ENCODE measurements around the gene SPOCK1. TPM values are rescaled to one million over a fixed set of nuclear protein-coding genes. Genes with fewer than 3 reads are reported as not detected.

SPOCK1 gene
- total and polyA plus RNA-seq, 4 donors, result 0.07 to 0.18 (median 0.17) TPM; not detected in 1

DNA sequence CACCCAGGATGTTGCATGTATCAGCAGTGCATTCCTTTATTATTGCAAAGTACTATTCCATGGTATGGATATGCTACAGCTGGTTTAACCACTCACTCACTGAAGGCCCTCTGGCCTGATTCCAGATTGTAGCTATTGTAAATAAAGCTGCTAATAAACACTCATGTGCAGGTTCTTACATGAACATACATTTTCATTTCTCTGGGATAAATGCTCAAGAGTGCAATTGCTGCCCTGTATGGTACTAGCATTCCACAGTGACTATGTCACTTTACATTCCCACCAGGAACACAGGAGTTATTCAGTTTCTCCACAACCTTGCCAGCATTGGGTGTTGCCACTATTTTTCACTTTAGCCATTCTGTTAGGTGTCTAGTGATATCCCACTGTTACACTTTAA is 267.6 kb downstream of the SPOCK1 start:
- Histone ChIP-seq H3K36me3 (ENCODE audit: control insufficient read depth in 4 of 4, insufficient read depth in 3 of 4, low read depth in 1 of 4, low read length in 3 of 4) (no peaks in the 10 kb centered on the region), H3K4me3 (ENCODE audit: low read depth in 1 of 3, low read length in 3 of 3) (no peak overlapping the region), H3K9ac (ENCODE audit: low read depth in 1 of 2, low read length in 2 of 2) (no peak overlapping the region), H3K4me1 (ENCODE audit: control insufficient read depth in 4 of 4, insufficient read depth in 4 of 4, low read length in 3 of 4) (no peaks in the 10 kb centered on the region), H3K27ac (ENCODE audit: low read depth in 1 of 2, low read length in 2 of 2) (no peak overlapping the region), H3K27me3 (ENCODE audit: control insufficient read depth in 4 of 4, insufficient read depth in 4 of 4, low read length in 3 of 4) (no peaks in the 10 kb centered on the region), H3K9me3 (ENCODE audit: control insufficient read depth in 4 of 4, low read length in 3 of 4) (no peaks in the 10 kb centered on the region)
- TF ChIP-seq HNF4G (IDR thresholded peaks at IDR 0.05) (no peak), FOXA2 (IDR thresholded peaks at IDR 0.05) (no peak), FOXA1 (IDR thresholded peaks at IDR 0.05) (no peak)
- TF ChIP-seq, protein P1, sequence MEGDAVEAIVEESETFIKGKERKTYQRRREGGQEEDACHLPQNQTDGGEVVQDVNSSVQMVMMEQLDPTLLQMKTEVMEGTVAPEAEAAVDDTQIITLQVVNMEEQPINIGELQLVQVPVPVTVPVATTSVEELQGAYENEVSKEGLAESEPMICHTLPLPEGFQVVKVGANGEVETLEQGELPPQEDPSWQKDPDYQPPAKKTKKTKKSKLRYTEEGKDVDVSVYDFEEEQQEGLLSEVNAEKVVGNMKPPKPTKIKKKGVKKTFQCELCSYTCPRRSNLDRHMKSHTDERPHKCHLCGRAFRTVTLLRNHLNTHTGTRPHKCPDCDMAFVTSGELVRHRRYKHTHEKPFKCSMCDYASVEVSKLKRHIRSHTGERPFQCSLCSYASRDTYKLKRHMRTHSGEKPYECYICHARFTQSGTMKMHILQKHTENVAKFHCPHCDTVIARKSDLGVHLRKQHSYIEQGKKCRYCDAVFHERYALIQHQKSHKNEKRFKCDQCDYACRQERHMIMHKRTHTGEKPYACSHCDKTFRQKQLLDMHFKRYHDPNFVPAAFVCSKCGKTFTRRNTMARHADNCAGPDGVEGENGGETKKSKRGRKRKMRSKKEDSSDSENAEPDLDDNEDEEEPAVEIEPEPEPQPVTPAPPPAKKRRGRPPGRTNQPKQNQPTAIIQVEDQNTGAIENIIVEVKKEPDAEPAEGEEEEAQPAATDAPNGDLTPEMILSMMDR (IDR thresholded peaks at IDR 0.05; ENCODE audit: low read depth, low read length, missing input control), result no peak
- DNase-seq (ENCODE audit: low spot score), result no peak

DNA sequence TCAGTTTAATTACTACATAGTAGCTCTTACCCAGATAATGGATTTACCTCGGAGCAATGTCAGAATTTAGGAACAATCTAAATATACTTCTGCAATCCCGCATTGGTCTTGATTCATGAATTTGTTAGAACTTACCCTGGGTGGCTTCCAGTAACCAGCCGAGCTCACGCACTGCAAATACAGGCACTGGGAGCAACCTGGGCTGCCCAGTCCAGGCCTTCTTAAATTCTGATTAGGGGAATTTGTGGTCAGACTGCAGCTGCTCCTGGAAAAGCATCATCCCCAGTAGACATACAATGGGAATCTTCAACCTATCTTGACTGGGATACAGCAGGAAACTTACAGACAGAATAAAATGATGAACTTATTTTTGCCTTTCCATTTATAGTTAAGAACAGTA is 270.3 kb downstream of the SPOCK1 start:
- no peak for TF ChIP-seq FOXA2 (IDR thresholded peaks at IDR 0.05)
- TF ChIP-seq YY1 (IDR thresholded peaks at IDR 0.05), result no peak
- TF ChIP-seq TAF1 (conservative IDR thresholded peaks at IDR 0.05), result no peak
- TF ChIP-seq, protein P2, sequence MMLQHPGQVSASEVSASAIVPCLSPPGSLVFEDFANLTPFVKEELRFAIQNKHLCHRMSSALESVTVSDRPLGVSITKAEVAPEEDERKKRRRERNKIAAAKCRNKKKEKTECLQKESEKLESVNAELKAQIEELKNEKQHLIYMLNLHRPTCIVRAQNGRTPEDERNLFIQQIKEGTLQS (IDR thresholded peaks at IDR 0.05), result no peak
- TF ChIP-seq, protein P3, sequence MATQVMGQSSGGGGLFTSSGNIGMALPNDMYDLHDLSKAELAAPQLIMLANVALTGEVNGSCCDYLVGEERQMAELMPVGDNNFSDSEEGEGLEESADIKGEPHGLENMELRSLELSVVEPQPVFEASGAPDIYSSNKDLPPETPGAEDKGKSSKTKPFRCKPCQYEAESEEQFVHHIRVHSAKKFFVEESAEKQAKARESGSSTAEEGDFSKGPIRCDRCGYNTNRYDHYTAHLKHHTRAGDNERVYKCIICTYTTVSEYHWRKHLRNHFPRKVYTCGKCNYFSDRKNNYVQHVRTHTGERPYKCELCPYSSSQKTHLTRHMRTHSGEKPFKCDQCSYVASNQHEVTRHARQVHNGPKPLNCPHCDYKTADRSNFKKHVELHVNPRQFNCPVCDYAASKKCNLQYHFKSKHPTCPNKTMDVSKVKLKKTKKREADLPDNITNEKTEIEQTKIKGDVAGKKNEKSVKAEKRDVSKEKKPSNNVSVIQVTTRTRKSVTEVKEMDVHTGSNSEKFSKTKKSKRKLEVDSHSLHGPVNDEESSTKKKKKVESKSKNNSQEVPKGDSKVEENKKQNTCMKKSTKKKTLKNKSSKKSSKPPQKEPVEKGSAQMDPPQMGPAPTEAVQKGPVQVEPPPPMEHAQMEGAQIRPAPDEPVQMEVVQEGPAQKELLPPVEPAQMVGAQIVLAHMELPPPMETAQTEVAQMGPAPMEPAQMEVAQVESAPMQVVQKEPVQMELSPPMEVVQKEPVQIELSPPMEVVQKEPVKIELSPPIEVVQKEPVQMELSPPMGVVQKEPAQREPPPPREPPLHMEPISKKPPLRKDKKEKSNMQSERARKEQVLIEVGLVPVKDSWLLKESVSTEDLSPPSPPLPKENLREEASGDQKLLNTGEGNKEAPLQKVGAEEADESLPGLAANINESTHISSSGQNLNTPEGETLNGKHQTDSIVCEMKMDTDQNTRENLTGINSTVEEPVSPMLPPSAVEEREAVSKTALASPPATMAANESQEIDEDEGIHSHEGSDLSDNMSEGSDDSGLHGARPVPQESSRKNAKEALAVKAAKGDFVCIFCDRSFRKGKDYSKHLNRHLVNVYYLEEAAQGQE (IDR thresholded peaks at IDR 0.05), result no peak
- TF ChIP-seq, protein P4, sequence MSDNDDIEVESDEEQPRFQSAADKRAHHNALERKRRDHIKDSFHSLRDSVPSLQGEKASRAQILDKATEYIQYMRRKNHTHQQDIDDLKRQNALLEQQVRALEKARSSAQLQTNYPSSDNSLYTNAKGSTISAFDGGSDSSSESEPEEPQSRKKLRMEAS (IDR thresholded peaks at IDR 0.05), result no peak
- TF ChIP-seq, protein P1 (IDR thresholded peaks at IDR 0.05; ENCODE audit: low read depth, low read length, missing input control), result no peak
- TF ChIP-seq JUND (IDR thresholded peaks at IDR 0.05), result no peak
- no peak for TF ChIP-seq EGR1 (IDR thresholded peaks at IDR 0.05; ENCODE audit: low read depth in 2 of 2)
- TF ChIP-seq, protein P5, sequence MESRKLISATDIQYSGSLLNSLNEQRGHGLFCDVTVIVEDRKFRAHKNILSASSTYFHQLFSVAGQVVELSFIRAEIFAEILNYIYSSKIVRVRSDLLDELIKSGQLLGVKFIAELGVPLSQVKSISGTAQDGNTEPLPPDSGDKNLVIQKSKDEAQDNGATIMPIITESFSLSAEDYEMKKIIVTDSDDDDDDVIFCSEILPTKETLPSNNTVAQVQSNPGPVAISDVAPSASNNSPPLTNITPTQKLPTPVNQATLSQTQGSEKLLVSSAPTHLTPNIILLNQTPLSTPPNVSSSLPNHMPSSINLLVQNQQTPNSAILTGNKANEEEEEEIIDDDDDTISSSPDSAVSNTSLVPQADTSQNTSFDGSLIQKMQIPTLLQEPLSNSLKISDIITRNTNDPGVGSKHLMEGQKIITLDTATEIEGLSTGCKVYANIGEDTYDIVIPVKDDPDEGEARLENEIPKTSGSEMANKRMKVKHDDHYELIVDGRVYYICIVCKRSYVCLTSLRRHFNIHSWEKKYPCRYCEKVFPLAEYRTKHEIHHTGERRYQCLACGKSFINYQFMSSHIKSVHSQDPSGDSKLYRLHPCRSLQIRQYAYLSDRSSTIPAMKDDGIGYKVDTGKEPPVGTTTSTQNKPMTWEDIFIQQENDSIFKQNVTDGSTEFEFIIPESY (IDR thresholded peaks at IDR 0.05), result no peak
- no peak for TF ChIP-seq RXRA (IDR thresholded peaks at IDR 0.05)
- no peak for TF ChIP-seq GABPA (IDR thresholded peaks at IDR 0.05 in 1 of 2, conservative IDR thresholded peaks at IDR 0.05 in 1 of 2)
- TF ChIP-seq RAD21 (IDR thresholded peaks at IDR 0.05), result no peak
- no peak for TF ChIP-seq FOXA1 (IDR thresholded peaks at IDR 0.05)
- no peak for TF ChIP-seq SP1 (IDR thresholded peaks at IDR 0.05)
- no peak for TF ChIP-seq HNF4A (conservative IDR thresholded peaks at IDR 0.05)
- no peak for DNase-seq (ENCODE audit: low spot score)
- Histone ChIP-seq H3K4me1 (ENCODE audit: control insufficient read depth in 4 of 4, insufficient read depth in 4 of 4, low read length in 3 of 4) (no peaks in the 10 kb centered on the region), H3K36me3 (ENCODE audit: control insufficient read depth in 4 of 4, insufficient read depth in 3 of 4, low read depth in 1 of 4, low read length in 3 of 4) (no peaks in the 10 kb centered on the region), H3K4me3 (ENCODE audit: low read depth in 1 of 3, low read length in 3 of 3) (no peak overlapping the region), H3K9ac (ENCODE audit: low read depth in 1 of 2, low read length in 2 of 2) (no peak overlapping the region), H3K9me3 (ENCODE audit: control insufficient read depth in 4 of 4, low read length in 3 of 4) (no peaks in the 10 kb centered on the region), H3K27me3 (ENCODE audit: control insufficient read depth in 4 of 4, insufficient read depth in 4 of 4, low read length in 3 of 4) (no peaks in the 10 kb centered on the region), H3K27ac (ENCODE audit: low read depth in 1 of 2, low read length in 2 of 2) (no peak overlapping the region)
- 85% methylated on average over 4 of the region's 4 CpGs for WGBS
